ENCODE measurements around the gene SSPN. TPM values are rescaled to one million over a fixed set of nuclear protein-coding genes. Genes with fewer than 3 reads are reported as not detected.

Gene SSPN
- total RNA-seq, 1 experiment from 2014 or later, result 10.4 TPM

- Histone ChIP-seq H3K9me3 (ENCODE audit: insufficient read depth, low read depth) (peaks cover 44% of the 10 kb centered on the region), H3K4me3 (no peak overlapping the region), H3K79me2 (ENCODE audit: low read depth) (no peaks in the 10 kb centered on the region), H3K4me1 (replicated peaks; ENCODE audit: insufficient read depth) (peaks cover 5% of the 10 kb centered on the region; the same call in 1 of the 2 replicates), H4K20me1 (ENCODE audit: insufficient read depth) (no peaks in the 10 kb centered on the region), H3K4me2 (0 out of 2 replicates have a peak overlapping the region, but pooled peaks have one; percentile 7), H3F3A (ENCODE audit: insufficient read depth, low read depth) (peaks cover 21% of the 10 kb centered on the region; the same call in 1 of the 2 replicates), H3K27me3 (ENCODE audit: insufficient read depth, low read depth) (no peaks in the 10 kb centered on the region), H2AFZ (no peak overlapping the region), H3K27ac (peak overlapping the region; percentile 14; the same call in 1 of the 2 replicates), H3K36me3 (ENCODE audit: low read depth) (no peaks in the 10 kb centered on the region), H3K9me2 (ENCODE audit: insufficient read depth) (no peaks in the 10 kb centered on the region)
- no TSS peak for BruUV-seq (replicated peaks)
- intact Hi-C loops (cut with micrococcal nuclease; ENCODE audit: unreplicated experiment), result no loop called here
- CTCF ChIA-PET, result interaction anchor here (1.7 kb wide), 1 partner anchor 19 kb away, joined by 5 read pairs; no protein-coding TSS in a partner anchor
- POLR2A ChIA-PET (ENCODE audit: unreplicated experiment), result no interaction called here
- DNase-seq, result peak; percentile 48 to 81
- TF ChIP-seq EZH2 (IDR thresholded peaks at IDR 0.05; ENCODE audit: low read depth) (no peak), CTCF (conservative IDR thresholded peaks at IDR 0.05) (no peak)
Observed at GRCh38 chr12:26255893-26256645, 60.7 kb downstream of the SSPN start.

GRCh38 chr12:26264215-26264838 is 69.0 kb downstream of the SSPN start:
- Histone ChIP-seq H3K27ac (no peak overlapping the region), H2AFZ (no peak overlapping the region), H3F3A (ENCODE audit: insufficient read depth, low read depth) (peaks cover 17% of the 10 kb centered on the region), H3K4me3 (no peak overlapping the region), H3K4me2 (no peak overlapping the region), H3K27me3 (ENCODE audit: insufficient read depth, low read depth) (no peaks in the 10 kb centered on the region), H3K9me2 (ENCODE audit: insufficient read depth) (no peaks in the 10 kb centered on the region), H3K9me3 (ENCODE audit: insufficient read depth, low read depth) (peaks cover 11% of the 10 kb centered on the region), H3K4me1 (replicated peaks; ENCODE audit: insufficient read depth) (peaks cover 22% of the 10 kb centered on the region), H3K36me3 (ENCODE audit: low read depth) (no peaks in the 10 kb centered on the region), H4K20me1 (ENCODE audit: insufficient read depth) (no peaks in the 10 kb centered on the region), H3K79me2 (ENCODE audit: low read depth) (no peaks in the 10 kb centered on the region)
- no peak for DNase-seq
- ChIA-PET CTCF (no interaction called here), POLR2A (ENCODE audit: unreplicated experiment) (no interaction called here)
- TF ChIP-seq CTCF (conservative IDR thresholded peaks at IDR 0.05) (no peak), EZH2 (IDR thresholded peaks at IDR 0.05; ENCODE audit: low read depth) (no peak)
- intact Hi-C loops (cut with micrococcal nuclease; ENCODE audit: unreplicated experiment), result no loop called here
- no TSS peak for BruUV-seq (replicated peaks)

GRCh38 chr12:26265606-26266005 is 70.2 kb downstream of the SSPN start:
- H3K4me2 ChIP-seq, result peak overlapping the region; percentile 7; the same call in 1 of the 2 replicates
- no peaks in the 10 kb centered on the region for H3K27me3 ChIP-seq (ENCODE audit: insufficient read depth, low read depth)
- peaks cover 27% of the 10 kb centered on the region for H3K4me1 ChIP-seq (replicated peaks; ENCODE audit: insufficient read depth)
- no peak overlapping the region for H3K4me3 ChIP-seq
- H3K9me2 ChIP-seq (ENCODE audit: insufficient read depth), result no peaks in the 10 kb centered on the region
- intact Hi-C loops (cut with micrococcal nuclease; ENCODE audit: unreplicated experiment), result no loop called here
- H4K20me1 ChIP-seq (ENCODE audit: insufficient read depth), result no peaks in the 10 kb centered on the region
- peaks cover 17% of the 10 kb centered on the region for H3F3A ChIP-seq (ENCODE audit: insufficient read depth, low read depth)
- ChIA-PET CTCF (no interaction called here), POLR2A (ENCODE audit: unreplicated experiment) (no interaction called here)
- H2AFZ ChIP-seq, result no peak overlapping the region
- H3K36me3 ChIP-seq (ENCODE audit: low read depth), result no peaks in the 10 kb centered on the region
- DNase-seq, result peak in 1 of 2 experiments; percentile 58
- H3K27ac ChIP-seq, result no peak overlapping the region
- no peaks in the 10 kb centered on the region for H3K79me2 ChIP-seq (ENCODE audit: low read depth)
- TF ChIP-seq EZH2 (IDR thresholded peaks at IDR 0.05; ENCODE audit: low read depth) (no peak), CTCF (conservative IDR thresholded peaks at IDR 0.05) (no peak)
- peaks cover 7% of the 10 kb centered on the region for H3K9me3 ChIP-seq (ENCODE audit: insufficient read depth, low read depth)
- no TSS peak for BruUV-seq (replicated peaks)

Measured in PC-9 (cell line).